A549 treated with Hydrocortisone at 1 μM for 4 hours (cell line): ENCODE measurements around the gene SCG3. TPM values are rescaled to one million over a fixed set of nuclear protein-coding genes. Genes with fewer than 3 reads are reported as not detected.

Source experiments
- total RNA-seq: library from RNA; stranded (reverse); fragments of 200-300 nt; extraction: Qiagen RNA extraction; gene quantifications from 5 replicates; pipeline ENCODE4 v1.2.3, GENCODE V29; 2022

SCG3 gene
- 0.03 to 0.09 TPM (median 0.05 TPM) in 4 of 5 replicates, not detected in the other for total RNA-seq

DNA sequence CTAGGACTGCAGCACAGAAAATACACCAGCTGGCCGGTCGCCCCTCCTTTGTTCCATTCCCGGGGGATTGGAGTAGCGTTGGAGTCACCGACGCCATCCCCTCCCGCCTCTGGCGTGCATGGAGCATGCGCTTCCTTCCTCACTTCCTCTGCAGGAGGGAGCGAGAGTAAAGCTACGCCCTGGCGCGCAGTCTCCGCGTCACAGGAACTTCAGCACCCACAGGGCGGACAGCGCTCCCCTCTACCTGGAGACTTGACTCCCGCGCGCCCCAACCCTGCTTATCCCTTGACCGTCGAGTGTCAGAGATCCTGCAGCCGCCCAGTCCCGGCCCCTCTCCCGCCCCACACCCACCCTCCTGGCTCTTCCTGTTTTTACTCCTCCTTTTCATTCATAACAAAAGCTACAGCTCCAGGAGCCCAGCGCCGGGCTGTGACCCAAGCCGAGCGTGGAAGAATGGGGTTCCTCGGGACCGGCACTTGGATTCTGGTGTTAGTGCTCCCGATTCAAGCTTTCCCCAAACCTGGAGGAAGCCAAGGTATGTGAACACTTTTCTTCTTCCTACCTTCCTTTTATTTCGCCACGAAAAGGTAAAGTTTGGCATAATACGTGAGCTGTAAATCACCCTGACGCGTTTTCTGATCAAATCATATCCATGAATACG, at the start of gene SCG3:
Gene SCG3 (plus strand): TSS at position 201 of the 661 bp plus-strand sequence. CDS start 253 bp downstream, at position 454.

DNA sequence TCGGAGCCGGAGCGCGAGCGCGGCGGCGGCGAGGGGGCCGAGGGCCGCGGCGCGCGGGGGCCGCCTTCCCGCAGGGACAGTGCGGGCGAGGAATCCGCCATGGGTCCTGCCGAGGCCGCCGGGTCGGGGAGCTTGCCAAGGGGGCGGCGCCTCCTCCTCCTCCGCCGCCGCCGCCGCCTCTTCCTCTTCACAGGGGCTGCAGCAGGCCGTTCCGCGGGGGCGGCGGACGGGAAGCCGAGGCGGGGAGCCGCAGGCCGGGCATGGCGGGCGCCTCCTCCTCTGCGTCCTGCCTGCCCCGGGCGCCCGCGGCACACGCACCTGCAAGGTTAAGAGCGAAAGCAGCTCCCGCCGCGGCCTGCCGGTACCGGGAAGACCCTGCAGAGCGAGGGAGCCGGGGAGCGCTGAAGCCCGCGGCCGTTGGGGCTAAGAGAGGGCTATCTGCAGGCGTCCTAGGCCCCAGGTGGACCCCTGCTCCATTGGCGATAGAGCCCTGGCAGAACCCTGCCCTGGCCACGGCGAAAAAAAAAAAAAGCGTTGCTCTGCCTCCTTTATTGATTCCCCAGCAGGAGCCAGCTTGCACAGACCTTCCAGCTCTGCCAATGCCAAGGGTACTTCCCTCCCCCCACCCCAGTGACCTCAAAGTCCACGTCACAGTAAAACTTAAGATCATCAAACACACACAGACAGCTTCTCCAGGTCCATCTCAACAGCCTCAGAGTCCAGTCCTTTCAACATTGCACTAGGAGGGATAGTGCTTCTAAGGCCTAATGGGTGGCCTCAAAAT, 56.4 kb downstream of the SCG3 start, which contains the start of gene LYSMD2:
Gene LYSMD2 (minus strand): TSS at position 134 of the 784 bp plus-strand sequence. CDS start 33 bp downstream, at position 101.

DNA sequence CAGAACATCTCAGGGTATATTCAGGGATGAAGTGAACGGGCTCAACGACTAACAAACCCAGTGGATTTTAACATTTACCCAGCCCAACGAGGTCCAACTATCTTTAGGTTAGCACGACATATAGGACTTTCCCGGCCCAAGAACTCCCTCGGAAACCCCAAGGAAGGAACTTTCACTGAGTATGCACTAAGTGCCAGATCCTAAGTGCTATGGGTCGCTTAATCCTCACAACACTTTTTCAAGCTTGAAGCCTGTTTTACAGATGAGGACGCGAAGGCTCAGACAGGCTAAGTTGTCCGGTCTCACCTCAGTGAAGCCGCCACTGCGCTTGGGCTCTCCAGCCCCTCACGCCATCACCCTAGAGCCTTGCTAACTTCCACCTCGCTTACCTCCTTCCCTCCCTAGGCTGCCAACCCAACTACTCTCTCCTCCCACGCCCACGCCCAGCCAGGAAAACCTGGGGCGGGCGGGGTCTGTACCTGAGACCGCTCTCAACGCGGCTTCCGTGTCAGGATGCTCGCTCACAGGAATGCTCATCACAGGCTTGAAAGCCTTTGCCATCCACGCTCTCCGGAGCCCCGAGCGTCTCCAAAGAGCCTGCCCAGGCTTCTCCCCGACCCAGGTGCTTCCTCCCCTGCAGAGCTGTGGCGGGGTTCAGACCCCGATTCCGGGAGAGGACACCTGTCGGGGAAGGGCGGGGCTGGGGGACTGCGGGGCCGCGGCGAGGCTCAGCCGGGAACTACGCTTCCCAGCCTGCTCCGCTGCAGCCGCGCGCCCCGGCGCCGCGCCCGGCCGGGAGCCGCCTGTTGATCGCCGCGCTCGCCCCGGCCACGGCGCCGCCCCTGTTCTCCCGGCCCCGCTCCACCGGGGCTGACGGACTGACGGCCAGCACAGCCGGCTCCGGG, 69.7 kb downstream of the SCG3 start, which contains the start of gene TMOD2:
Gene TMOD2 (plus strand): TSS at position 806 of the 905 bp plus-strand sequence. CDS start 14,845 bp downstream, outside the sequence.

Other genes with a start within 250 kb of the SCG3 start
- gene DMXL2, start 58.7 kb upstream of the SCG3 start, total RNA-seq, result 14.3 to 21.2 TPM (median 17.6 TPM) in 5 replicates
- gene LYSMD2, start 56.2 kb downstream of the SCG3 start, total RNA-seq, result 19.7 to 28.0 TPM (median 25.4 TPM) in 5 replicates
- gene TMOD2, start 70.1 kb downstream of the SCG3 start, total RNA-seq, result 1.1 to 2.5 TPM (median 2.0 TPM) in 5 replicates
- gene TMOD3, start 148.2 kb downstream of the SCG3 start, total RNA-seq, result 47.3 to 77.4 TPM (median 62.4 TPM) in 5 replicates